Measurements from ENCODE around the gene NDRG4. TPM values are rescaled to one million over a fixed set of nuclear protein-coding genes. Genes with fewer than 3 reads are reported as not detected.
A peak's percentile ranks its signal among the peaks of the same experiment; 100 is the strongest.

NDRG4 gene
- total and polyA plus RNA-seq, 2 of the 13 experiments (the other 11 are each of a cell fraction or from before 2014, with no cell fraction given), result 1.7 to 2.7 TPM

GRCh38 chr16:58481931-58482330, 18.0 kb upstream of the NDRG4 start:
- 24% methylated on average over 8 of the region's 8 CpGs for WGBS (ENCODE audit: low lambda C conversion rate)
- FAIRE-seq (no peak), DNase-seq (ENCODE audit: low spot score) (no peak), ATAC-seq (peak; percentile 25; the same call in 1 of the 3 replicates)
- no peak overlapping the region for H3K27ac ChIP-seq (ENCODE audit: extremely low read length, insufficient read depth, low read length)
- TF ChIP-seq SMYD3 (CRISPR knock-in tag; IDR thresholded peaks at IDR 0.05), result no peak
- no peak for TF ChIP-seq NCOA2 (CRISPR knock-in tag; IDR thresholded peaks at IDR 0.05)
- no peak for TF ChIP-seq ATRX (CRISPR knock-in tag; IDR thresholded peaks at IDR 0.05; ENCODE audit: borderline replicate concordance)
- no peak for TF ChIP-seq ZNF34 (CRISPR knock-in tag; IDR thresholded peaks at IDR 0.05; ENCODE audit: borderline replicate concordance)
- TF ChIP-seq ZNF558 (CRISPR knock-in tag; IDR thresholded peaks at IDR 0.05; ENCODE audit: borderline replicate concordance), result no peak
- no peak for TF ChIP-seq ISL2 (CRISPR knock-in tag; IDR thresholded peaks at IDR 0.05)
- TF ChIP-seq RBFOX2 (IDR thresholded peaks at IDR 0.05; ENCODE audit: low read depth, low read length), result no peak
- TF ChIP-seq NRL (CRISPR knock-in tag; IDR thresholded peaks at IDR 0.05; ENCODE audit: borderline replicate concordance), result no peak
- TF ChIP-seq TFDP1 (CRISPR knock-in tag; IDR thresholded peaks at IDR 0.05; ENCODE audit: borderline replicate concordance), result no peak
- TF ChIP-seq POLR2AphosphoS2 (IDR thresholded peaks at IDR 0.05; ENCODE audit: low read depth, low read length), result no peak
- no peak for TF ChIP-seq ZKSCAN8 (CRISPR knock-in tag; IDR thresholded peaks at IDR 0.05; ENCODE audit: borderline replicate concordance)
- TF ChIP-seq NFE2L2 (IDR thresholded peaks at IDR 0.05; ENCODE audit: low read length), result no peak
- no peak for TF ChIP-seq CBX5 (CRISPR knock-in tag; IDR thresholded peaks at IDR 0.05; ENCODE audit: borderline replicate concordance)
- TF ChIP-seq EZH2 (conservative IDR thresholded peaks at IDR 0.05; ENCODE audit: low read depth, low read length), result no peak
- no peaks in the 10 kb centered on the region for H4K20me1 ChIP-seq (ENCODE audit: insufficient read depth, low read length)
- H3K9ac ChIP-seq (ENCODE audit: insufficient read depth, low read depth, low read length), result no peak overlapping the region
- POLR2A ChIA-PET, result no interaction called here
- in situ Hi-C loops (cut with HindIII; ENCODE audit: extremely low pct_ligation_motif_present, low pct_unique_long_range_greater_than_20kb), result no loop called here
- intact Hi-C loops (cut with micrococcal nuclease; ENCODE audit: unreplicated experiment), result no loop called here
- peaks cover 2 to 19% of the 10 kb centered on the region in 2 experiments; a peak in 3 of 5 replicates for H3K27me3 ChIP-seq (ENCODE audit: control insufficient read depth in 1 of 2, insufficient read depth in 2 of 2, low read length in 2 of 2)
- H3K79me2 ChIP-seq (ENCODE audit: insufficient read depth, low read length), result no peaks in the 10 kb centered on the region
- no peaks in the 10 kb centered on the region for H3K9me3 ChIP-seq (ENCODE audit: low read length)
- no TSS peak for BruUV-seq (replicated peaks)
- no peaks in the 10 kb centered on the region for H3K36me3 ChIP-seq (replicated peaks in 1 of 2; ENCODE audit: control insufficient read depth in 1 of 2, insufficient read depth in 2 of 2, low read length in 2 of 2)
- H3K4me3 ChIP-seq (replicated peaks in 1 of 3; ENCODE audit: insufficient read depth in 1 of 3, low read depth in 2 of 3, low read length in 3 of 3), result no peak overlapping the region
- no peaks in the 10 kb centered on the region for H3K4me1 ChIP-seq (ENCODE audit: insufficient read depth, low read length)
- CTCF ChIA-PET (ENCODE audit: low intra/inter-chr PET ratio, low total read pairs), result no interaction called here
- no peak overlapping the region for H3K4me2 ChIP-seq (ENCODE audit: low read depth, low read length)
- no peak overlapping the region for H2AFZ ChIP-seq (ENCODE audit: low read length)
